Stimulated activated naive CD8-positive, alpha-beta T cell treated with anti-CD3 and anti-CD28 coated beads, Interleukin-15, Interleukin-2, amounts not matched to agents 100 ng/mL and 50 ng/mL, for 24 hours (primary cell): ENCODE data around the gene HELT.
"Not testable (repeated sequence)": the region's sequence is repeated elsewhere in the genome, so short reads cannot be mapped to it uniquely, and the experiment has no call there.

Source experiments
- H3K27ac Mint-ChIP-seq: one replicate; pipeline ENCODE4 v1.8.0; 2021; ENCODE audit warnings: mild to moderate bottlenecking, mixed read lengths
- H3K27me3 Mint-ChIP-seq: one replicate; pipeline ENCODE4 v1.8.0; 2021; ENCODE audit warnings: mixed read lengths
- H3K36me3 Mint-ChIP-seq: one replicate; pipeline ENCODE4 v1.8.0; 2021; ENCODE audit warnings: low read depth, mixed read lengths
- H3K4me1 Mint-ChIP-seq: one replicate; pipeline ENCODE4 v1.8.0; 2021; ENCODE audit warnings: low read depth, mixed read lengths
- H3K4me3 Mint-ChIP-seq: one replicate; pipeline ENCODE4 v1.8.0; 2021; ENCODE audit warnings: mild to moderate bottlenecking, mixed read lengths
- H3K9me3 Mint-ChIP-seq: one replicate; pipeline ENCODE4 v1.8.0; 2021; ENCODE audit warnings: mixed read lengths

Gene HELT

DNA sequence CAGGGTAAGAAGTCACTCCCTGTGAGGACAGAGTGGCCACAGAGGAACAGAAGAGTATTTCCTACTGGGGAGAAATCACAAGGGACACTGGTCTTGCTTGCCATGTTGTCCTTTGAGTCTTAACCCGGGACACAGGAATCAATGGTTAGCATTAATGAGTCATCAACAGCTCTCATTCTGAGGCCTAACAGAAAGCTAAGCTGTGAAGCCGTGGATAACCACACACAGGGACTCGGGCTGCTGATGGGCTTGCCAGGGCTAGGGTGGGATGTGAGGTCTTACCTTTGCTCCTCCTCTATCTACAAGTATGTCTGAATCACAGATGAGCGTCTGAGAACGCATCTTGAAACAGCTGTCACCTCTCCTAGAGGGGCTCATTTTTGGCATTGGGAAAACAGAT, 22.2 kb downstream of the HELT start:
- no peak overlapping the region for H3K27ac Mint-ChIP-seq
- no peak overlapping the region for H3K4me3 Mint-ChIP-seq
- H3K9me3 Mint-ChIP-seq: no peaks in the 10 kb centered on the region
- H3K4me1 Mint-ChIP-seq: peaks cover 7% of the 10 kb centered on the region
- H3K36me3 Mint-ChIP-seq: no peaks in the 10 kb centered on the region
- H3K27me3 Mint-ChIP-seq: peaks cover 39% of the 10 kb centered on the region

DNA sequence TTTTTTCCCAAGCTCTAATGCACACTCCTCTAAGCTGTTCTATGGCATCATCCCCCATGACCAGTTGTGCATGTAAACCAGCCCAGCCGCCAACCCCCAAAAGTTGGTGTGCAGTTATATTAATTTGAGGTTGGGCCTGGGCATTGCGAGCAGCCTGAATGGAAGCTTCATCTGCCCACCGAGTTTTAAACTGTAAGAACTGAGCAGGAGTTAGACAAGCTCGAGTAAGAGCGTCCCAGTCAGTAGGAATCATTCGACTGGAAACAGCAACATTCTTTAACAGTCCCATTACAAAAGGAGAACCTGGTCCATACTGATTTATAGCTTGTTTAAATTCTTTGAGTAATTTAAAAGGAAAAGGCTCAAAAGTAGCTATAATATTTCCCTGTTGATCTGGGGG, 32.0 kb downstream of the HELT start:
- H3K4me3 Mint-ChIP-seq, H3K4me1 Mint-ChIP-seq, H3K9me3 Mint-ChIP-seq, H3K36me3 Mint-ChIP-seq, H3K27ac Mint-ChIP-seq: not testable (repeated sequence)
- H3K27me3 Mint-ChIP-seq: peaks cover 42% of the 10 kb centered on the region

DNA sequence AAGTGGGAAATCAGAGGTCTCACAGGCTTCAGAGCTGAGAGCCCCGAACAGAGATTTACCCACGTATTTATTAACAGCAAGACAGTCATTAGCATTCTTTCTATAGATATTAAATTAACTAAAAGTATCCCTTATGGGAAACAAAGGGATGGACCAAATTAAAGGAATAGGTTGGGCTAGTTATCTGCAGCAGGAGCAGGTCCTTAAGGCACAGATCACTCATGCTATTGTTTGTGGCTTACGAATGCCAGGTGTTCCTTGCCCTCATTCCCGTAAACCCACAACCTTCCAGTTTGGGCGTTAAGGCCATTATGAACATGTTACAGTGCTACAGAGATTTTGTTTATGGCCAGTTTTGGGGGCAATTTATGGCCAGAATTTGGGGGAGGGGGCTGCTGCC, 33.0 kb downstream of the HELT start:
- not testable (repeated sequence) for H3K36me3 Mint-ChIP-seq, H3K4me1 Mint-ChIP-seq, H3K9me3 Mint-ChIP-seq, H3K27ac Mint-ChIP-seq, H3K4me3 Mint-ChIP-seq
- peaks cover 40% of the 10 kb centered on the region for H3K27me3 Mint-ChIP-seq

DNA sequence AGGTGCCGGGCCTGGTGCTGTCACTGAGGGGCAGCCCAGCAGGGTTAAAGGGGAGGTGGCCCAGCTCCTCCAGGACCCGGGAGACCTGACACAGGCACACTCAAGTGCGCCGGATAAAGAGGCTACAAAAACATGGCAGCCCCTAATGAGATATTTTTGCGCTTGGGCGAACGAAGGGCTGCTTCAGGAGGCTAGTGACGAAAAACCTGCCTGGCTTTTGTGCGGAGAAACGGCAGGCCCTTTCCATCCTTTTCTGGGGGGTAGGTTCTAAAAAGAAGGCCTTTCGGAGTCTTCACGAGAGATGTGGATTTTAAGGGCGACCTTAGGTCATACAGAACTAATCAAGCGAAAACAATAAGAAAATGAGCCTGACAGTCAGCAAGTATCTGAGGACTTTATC, 35.5 kb downstream of the HELT start:
- Mint-ChIP-seq H3K27ac (no peak overlapping the region), H3K9me3 (no peaks in the 10 kb centered on the region), H3K4me1 (no peaks in the 10 kb centered on the region), H3K36me3 (no peaks in the 10 kb centered on the region), H3K4me3 (no peak overlapping the region), H3K27me3 (peaks cover 37% of the 10 kb centered on the region)

DNA sequence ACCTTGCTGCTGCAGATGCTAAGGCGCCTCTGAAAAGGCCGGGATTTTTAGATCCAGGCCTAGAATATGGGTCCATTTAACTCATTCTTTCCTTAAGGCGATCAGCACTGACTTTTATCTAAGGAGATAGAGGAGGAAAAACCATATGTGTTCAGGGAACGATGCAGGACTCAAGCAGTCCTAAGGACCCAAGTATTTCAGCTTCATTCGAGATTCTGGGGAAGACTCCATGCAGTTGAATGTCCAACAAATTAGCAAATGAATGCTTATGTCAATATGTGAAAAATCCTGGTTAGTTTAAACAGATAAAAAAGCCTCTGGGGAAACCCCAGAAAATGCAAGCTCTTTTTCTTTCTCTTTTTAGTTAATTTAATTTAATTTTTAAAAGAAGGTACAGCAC, 36.0 kb downstream of the HELT start:
- no peak overlapping the region for H3K4me3 Mint-ChIP-seq
- H3K36me3 Mint-ChIP-seq: no peaks in the 10 kb centered on the region
- no peaks in the 10 kb centered on the region for H3K9me3 Mint-ChIP-seq
- peaks cover 34% of the 10 kb centered on the region for H3K27me3 Mint-ChIP-seq
- H3K27ac Mint-ChIP-seq: no peak overlapping the region
- no peaks in the 10 kb centered on the region for H3K4me1 Mint-ChIP-seq

DNA sequence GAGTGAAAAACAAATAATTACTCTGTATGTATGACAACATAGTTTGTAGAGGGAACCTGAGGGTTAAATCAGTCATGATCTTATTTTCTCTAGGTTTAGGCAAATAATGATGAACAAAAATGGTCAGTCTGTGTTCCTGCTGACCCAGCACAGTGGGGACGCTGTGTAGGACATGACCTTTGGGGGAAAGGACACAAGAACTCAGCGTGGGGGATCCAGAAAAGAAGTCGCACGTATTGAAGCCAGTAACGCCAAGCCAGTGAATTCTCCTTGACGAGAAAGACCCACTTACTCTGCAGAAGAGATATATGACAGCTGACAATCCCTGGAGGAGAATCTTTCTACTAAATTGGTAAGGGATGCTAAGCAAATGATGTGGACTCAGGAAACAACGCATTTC, 36.6 kb downstream of the HELT start:
- Mint-ChIP-seq H3K27me3 (peaks cover 30% of the 10 kb centered on the region), H3K4me1 (no peaks in the 10 kb centered on the region), H3K36me3 (no peaks in the 10 kb centered on the region), H3K4me3 (no peak overlapping the region), H3K27ac (no peak overlapping the region), H3K9me3 (no peaks in the 10 kb centered on the region)

DNA sequence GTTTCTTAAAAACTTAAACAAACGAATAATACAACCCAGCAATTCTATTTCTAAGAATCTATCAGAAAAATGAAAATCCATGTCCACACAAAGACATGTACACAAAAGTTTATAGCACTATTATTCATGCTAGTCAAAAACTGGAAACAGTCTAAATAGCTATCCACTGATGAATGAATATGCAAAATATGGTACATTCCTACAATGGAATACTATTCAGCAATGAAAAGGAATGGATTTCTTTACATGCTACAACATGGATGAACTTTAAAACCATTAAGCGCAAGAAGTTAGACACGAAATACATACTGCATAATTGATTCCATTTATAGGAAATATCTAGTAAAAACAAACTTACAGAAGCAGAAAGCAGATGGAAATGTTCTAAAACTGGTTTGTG, 43.3 kb downstream of the HELT start:
- H3K27me3 Mint-ChIP-seq: peaks cover 35% of the 10 kb centered on the region
- no peaks in the 10 kb centered on the region for H3K36me3 Mint-ChIP-seq
- H3K4me1 Mint-ChIP-seq: no peaks in the 10 kb centered on the region
- H3K27ac Mint-ChIP-seq: no peak overlapping the region
- no peak overlapping the region for H3K4me3 Mint-ChIP-seq
- no peaks in the 10 kb centered on the region for H3K9me3 Mint-ChIP-seq

DNA sequence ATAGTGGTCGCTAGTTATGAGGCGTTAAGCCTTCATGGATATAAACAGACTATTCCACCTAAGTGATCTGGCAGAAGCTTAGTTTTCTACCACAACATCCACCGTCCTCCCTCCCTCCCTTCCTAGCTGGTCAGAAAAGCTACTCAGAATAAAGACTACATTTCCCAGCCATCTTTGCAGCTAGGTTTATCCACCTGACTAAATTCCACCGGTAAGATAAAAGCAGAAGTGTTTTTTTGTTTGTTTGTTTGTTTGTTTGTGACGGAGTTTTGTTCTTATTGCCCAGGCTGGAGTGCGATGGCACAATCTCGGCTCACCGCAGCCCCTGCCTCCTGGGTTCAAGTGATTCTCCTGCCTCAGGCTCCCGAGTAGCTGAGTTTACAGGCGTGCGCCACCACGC, 44.3 kb downstream of the HELT start:
- H3K36me3 Mint-ChIP-seq: no peaks in the 10 kb centered on the region
- no peak overlapping the region for H3K4me3 Mint-ChIP-seq
- H3K27me3 Mint-ChIP-seq: peaks cover 31% of the 10 kb centered on the region
- H3K9me3 Mint-ChIP-seq: no peaks in the 10 kb centered on the region
- no peaks in the 10 kb centered on the region for H3K4me1 Mint-ChIP-seq
- no peak overlapping the region for H3K27ac Mint-ChIP-seq

DNA sequence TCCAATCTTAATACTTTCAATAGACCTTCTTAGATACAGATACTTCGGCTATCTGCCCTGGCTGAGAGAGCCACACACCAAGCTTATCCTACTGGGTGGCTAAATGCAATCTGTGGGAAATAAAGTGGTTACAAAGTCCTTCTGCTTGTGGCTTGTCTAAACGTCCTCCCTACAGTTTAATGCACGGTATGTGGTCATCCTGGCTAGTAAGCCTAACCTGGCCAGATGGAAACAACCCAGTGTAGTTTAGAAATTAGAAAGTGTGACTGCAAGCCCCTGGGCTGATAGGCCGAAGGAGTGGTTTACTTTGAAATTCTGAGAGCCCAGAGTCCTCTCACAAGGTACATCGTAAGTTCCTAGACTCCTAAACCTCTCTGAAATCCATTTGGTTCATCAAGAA, 47.9 kb downstream of the HELT start:
- Mint-ChIP-seq H3K4me3 (no peak overlapping the region), H3K36me3 (no peaks in the 10 kb centered on the region), H3K9me3 (no peaks in the 10 kb centered on the region), H3K27ac (no peak overlapping the region), H3K27me3 (peaks cover 27% of the 10 kb centered on the region), H3K4me1 (no peaks in the 10 kb centered on the region)

DNA sequence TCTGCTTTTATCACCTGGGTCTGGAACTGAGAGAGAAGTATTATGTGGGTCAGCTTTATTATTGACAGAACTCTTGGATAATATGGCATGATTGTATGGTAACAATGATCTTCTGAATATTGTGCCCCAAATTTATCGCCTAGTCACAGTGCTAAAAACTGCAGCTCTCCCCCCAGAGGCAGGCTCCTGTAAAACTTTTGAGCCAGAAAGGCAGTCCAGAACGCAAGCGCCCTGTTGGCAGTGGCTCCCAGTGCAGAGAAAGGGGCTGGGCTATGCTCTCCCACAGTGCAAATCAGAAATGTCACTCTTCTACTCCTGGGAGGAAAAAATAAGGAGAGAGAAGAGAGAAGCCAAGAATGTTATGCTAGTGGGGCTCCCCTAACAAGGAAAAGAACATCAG, 50.5 kb downstream of the HELT start:
- Mint-ChIP-seq H3K36me3 (no peaks in the 10 kb centered on the region), H3K4me1 (no peaks in the 10 kb centered on the region), H3K4me3 (no peak overlapping the region), H3K27me3 (peaks cover 26% of the 10 kb centered on the region), H3K9me3 (no peaks in the 10 kb centered on the region), H3K27ac (no peak overlapping the region)
